HepG2 (cell line): ENCODE data around the gene ACSM2B. TPM values are rescaled to one million over a fixed set of nuclear protein-coding genes. Genes with fewer than 3 reads are reported as not detected.

Experiments used
- CEBPG ChIP-seq: IDR thresholded peaks from 2 replicates; pipeline ENCODE4 v1.6.1; 2016
- CHD4 ChIP-seq: fragments of 200-600 bp; sonication (generic); IDR thresholded peaks from 2 replicates; pipeline ENCODE4 v1.7.0; 2017; ENCODE audit warnings: mild to moderate bottlenecking, low read length, borderline replicate concordance
- E2F2 ChIP-seq: sonication (generic); formaldehyde crosslinking; IDR thresholded peaks from 2 replicates; pipeline ENCODE4 v1.4.0; 2020; ENCODE audit warnings: missing genetic modification reagents, borderline replicate concordance
- EP300 ChIP-seq, 3 experiments: sonication (generic) in 1 of 3; formaldehyde crosslinking in 1 of 3; IDR thresholded peaks; 2 replicates each; pipeline versions ENCODE4 v1.5.1 to v1.6.1; 2011 to 2020; ENCODE audit warnings: low read depth in 2 of 3, low read length in 2 of 3, borderline replicate concordance in 1 of 3, improper control_type of control experiment in 1 of 3, mild to moderate bottlenecking in 1 of 3, missing genetic modification reagents in 1 of 3, moderate library complexity in 1 of 3
- FOXK1 ChIP-seq: sonication (generic); formaldehyde crosslinking; IDR thresholded peaks from 2 replicates; pipeline ENCODE4 v1.4.0; 2020; ENCODE audit warnings: low read depth, missing genetic modification reagents, borderline replicate concordance
- IRF9 ChIP-seq: sonication (generic); formaldehyde crosslinking; IDR thresholded peaks from 2 replicates; pipeline ENCODE4 v1.8.0; 2022; ENCODE audit warnings: missing genetic modification reagents, mild to moderate bottlenecking, borderline replicate concordance
- KLF6 ChIP-seq: IDR thresholded peaks from 2 replicates; pipeline ENCODE4 v1.8.0; 2016; ENCODE audit warnings: missing biosample characterization, missing genetic modification reagents
- MED13 ChIP-seq: sonication (generic); formaldehyde crosslinking; IDR thresholded peaks from 2 replicates; pipeline ENCODE4 v1.5.0; 2020; ENCODE audit warnings: missing genetic modification reagents
- NRL ChIP-seq: sonication (generic); formaldehyde crosslinking; IDR thresholded peaks from 2 replicates; pipeline ENCODE4 v1.5.0; 2020; ENCODE audit warnings: missing genetic modification reagents, mild to moderate bottlenecking, moderate library complexity, borderline replicate concordance
- PHF21A ChIP-seq: sonication (generic); formaldehyde crosslinking; IDR thresholded peaks from 2 replicates; pipeline ENCODE4 v1.5.0; 2020; ENCODE audit warnings: mild to moderate bottlenecking, missing genetic modification reagents
- POLR2A ChIP-seq, 2 experiments: IDR thresholded peaks; 2 replicates each; pipeline ENCODE4 v1.6.1; 2011; ENCODE audit warnings: low read depth in 2 of 2, low read length in 2 of 2, mild to moderate bottlenecking in 1 of 2, moderate library complexity in 1 of 2; ENCODE audit not compliant: insufficient read depth in 1 of 2
- RELA ChIP-seq: sonication (generic); formaldehyde crosslinking; IDR thresholded peaks from 2 replicates; pipeline ENCODE4 v1.4.0; 2020; ENCODE audit warnings: missing genetic modification reagents
- SP140L ChIP-seq: sonication (generic); formaldehyde crosslinking; IDR thresholded peaks from 2 replicates; pipeline ENCODE4 v1.4.0; 2020; ENCODE audit warnings: missing genetic modification reagents, borderline replicate concordance
- TARDBP ChIP-seq: sonication (generic); formaldehyde crosslinking; IDR thresholded peaks from 2 replicates; pipeline ENCODE4 v1.8.0; 2022; ENCODE audit warnings: mild to moderate bottlenecking, missing genetic modification reagents
- ZNF264 ChIP-seq: sonication (generic); formaldehyde crosslinking; IDR thresholded peaks from 2 replicates; pipeline ENCODE4 v1.4.0; 2020; ENCODE audit warnings: missing genetic modification reagents
- ZNF33A ChIP-seq: sonication (generic); formaldehyde crosslinking; IDR thresholded peaks from 2 replicates; pipeline ENCODE4 v1.5.1; 2020; ENCODE audit warnings: missing genetic modification reagents, mild to moderate bottlenecking, moderate library complexity, borderline replicate concordance
- ZNF33B ChIP-seq: sonication (generic); formaldehyde crosslinking; IDR thresholded peaks from 2 replicates; pipeline ENCODE4 v1.5.1; 2020; ENCODE audit warnings: mild to moderate bottlenecking, missing genetic modification reagents
- ZNF576 ChIP-seq: sonication (generic); formaldehyde crosslinking; IDR thresholded peaks from 2 replicates; pipeline ENCODE4 v1.4.0; 2020; ENCODE audit warnings: mild to moderate bottlenecking, missing genetic modification reagents
- polyA plus RNA-seq, 8 experiments: library from polyadenylated mRNA; depleted of rRNA in 3 of 8; stranded (reverse) in 7 of 8; unstranded in 1 of 8; fragments of >200 nt; fragmentation: Illumina TruSeq in 4 of 8; extraction: Trizol in 4 of 8; gene quantifications; 2 replicates each; pipeline versions ENCODE4 v1.2.1 to v1.2.3, GENCODE V29; 2011 to 2016; ENCODE audit warnings: low read depth in 4 of 8, missing spikeins in 1 of 8, mixed read lengths in 1 of 8; ENCODE audit not compliant: insufficient read depth in 1 of 8
- total RNA-seq, 5 experiments: library from RNA; depleted of rRNA; stranded (reverse); fragments of >200 nt; fragmentation: Illumina TruSeq; extraction: Trizol; gene quantifications; 2 replicates each; pipeline ENCODE4 v1.2.3, GENCODE V29; 2016; ENCODE audit warnings: low read depth in 1 of 5
- TF ChIP-seq, protein P1 (sequence below): sonication (generic); formaldehyde crosslinking; IDR thresholded peaks from 2 replicates; pipeline ENCODE4 v1.9.0; 2022; ENCODE audit warnings: low read depth, missing genetic modification reagents
- TF ChIP-seq, protein P2 (sequence below): sonication (generic); formaldehyde crosslinking; IDR thresholded peaks from 2 replicates; pipeline ENCODE4 v1.4.0; 2020; ENCODE audit warnings: mild to moderate bottlenecking, missing genetic modification reagents
- TF ChIP-seq, protein P3 (sequence below): sonication (generic); formaldehyde crosslinking; conservative IDR thresholded peaks from 2 replicates; pipeline ENCODE4 v1.8.1; 2023; ENCODE audit warnings: missing genetic modification reagents

Gene ACSM2B
- total and polyA plus RNA-seq, 2 of the 13 experiments (the other 11 are each of a cell fraction or from before 2014, with no cell fraction given), result 22.9 to 34.0 TPM

GRCh38 chr16:20598832-20599469, 22.8 kb upstream of the ACSM2B start (continued):
- TF ChIP-seq, protein P1, sequence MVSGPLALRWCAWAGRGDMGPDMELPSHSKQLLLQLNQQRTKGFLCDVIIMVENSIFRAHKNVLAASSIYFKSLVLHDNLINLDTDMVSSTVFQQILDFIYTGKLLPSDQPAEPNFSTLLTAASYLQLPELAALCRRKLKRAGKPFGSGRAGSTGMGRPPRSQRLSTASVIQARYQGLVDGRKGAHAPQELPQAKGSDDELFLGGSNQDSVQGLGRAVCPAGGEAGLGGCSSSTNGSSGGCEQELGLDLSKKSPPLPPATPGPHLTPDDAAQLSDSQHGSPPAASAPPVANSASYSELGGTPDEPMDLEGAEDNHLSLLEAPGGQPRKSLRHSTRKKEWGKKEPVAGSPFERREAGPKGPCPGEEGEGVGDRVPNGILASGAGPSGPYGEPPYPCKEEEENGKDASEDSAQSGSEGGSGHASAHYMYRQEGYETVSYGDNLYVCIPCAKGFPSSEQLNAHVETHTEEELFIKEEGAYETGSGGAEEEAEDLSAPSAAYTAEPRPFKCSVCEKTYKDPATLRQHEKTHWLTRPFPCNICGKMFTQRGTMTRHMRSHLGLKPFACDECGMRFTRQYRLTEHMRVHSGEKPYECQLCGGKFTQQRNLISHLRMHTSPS (CRISPR knock-in tag), result peak; percentile 43; the same call in 1 of the 2 replicates
- TF ChIP-seq RELA (peak; percentile 82; the same call in 1 of the 2 replicates), POLR2A (IDR thresholded peaks at IDR 0.05; ENCODE audit: insufficient read depth in 1 of 2, low read depth in 2 of 2, low read length in 2 of 2) (no peak), ZNF33B (CRISPR knock-in tag) (no peak), CHD4 (peak; percentile 97; the same call in 1 of the 2 replicates), SP140L (CRISPR knock-in tag) (peak; percentile 96; the same call in 1 of the 2 replicates), E2F2 (CRISPR knock-in tag) (peak; percentile 25; the same call in 1 of the 2 replicates), CEBPG (CRISPR knock-in tag) (peak; percentile 99), NRL (CRISPR knock-in tag) (no peak), ZNF33A (CRISPR knock-in tag) (no peak), EP300 (IDR thresholded peaks at IDR 0.05; ENCODE audit: low read depth in 2 of 2, low read length in 2 of 2) (peak; percentile 89 to 98), EP300 (CRISPR knock-in tag; IDR thresholded peaks at IDR 0.05; ENCODE audit: borderline replicate concordance) (peak; percentile 98), PHF21A (CRISPR knock-in tag) (peak; percentile 90; the same call in 1 of the 2 replicates), ZNF264 (peak; percentile 100), FOXK1 (CRISPR knock-in tag) (peak; percentile 87), KLF6 (peak; percentile 91), IRF9 (CRISPR knock-in tag) (peak; percentile 40; the same call in 1 of the 2 replicates), MED13 (CRISPR knock-in tag) (peak; percentile 98), TARDBP (peak; percentile 99), ZNF576 (CRISPR knock-in tag) (no peak)
- TF ChIP-seq, protein P2, sequence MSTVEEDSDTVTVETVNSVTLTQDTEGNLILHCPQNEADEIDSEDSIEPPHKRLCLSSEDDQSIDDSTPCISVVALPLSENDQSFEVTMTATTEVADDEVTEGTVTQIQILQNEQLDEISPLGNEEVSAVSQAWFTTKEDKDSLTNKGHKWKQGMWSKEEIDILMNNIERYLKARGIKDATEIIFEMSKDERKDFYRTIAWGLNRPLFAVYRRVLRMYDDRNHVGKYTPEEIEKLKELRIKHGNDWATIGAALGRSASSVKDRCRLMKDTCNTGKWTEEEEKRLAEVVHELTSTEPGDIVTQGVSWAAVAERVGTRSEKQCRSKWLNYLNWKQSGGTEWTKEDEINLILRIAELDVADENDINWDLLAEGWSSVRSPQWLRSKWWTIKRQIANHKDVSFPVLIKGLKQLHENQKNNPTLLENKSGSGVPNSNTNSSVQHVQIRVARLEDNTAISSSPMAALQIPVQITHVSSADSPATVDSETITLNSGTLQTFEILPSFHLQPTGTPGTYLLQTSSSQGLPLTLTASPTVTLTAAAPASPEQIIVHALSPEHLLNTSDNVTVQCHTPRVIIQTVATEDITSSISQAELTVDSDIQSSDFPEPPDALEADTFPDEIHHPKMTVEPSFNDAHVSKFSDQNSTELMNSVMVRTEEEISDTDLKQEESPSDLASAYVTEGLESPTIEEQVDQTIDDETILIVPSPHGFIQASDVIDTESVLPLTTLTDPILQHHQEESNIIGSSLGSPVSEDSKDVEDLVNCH (CRISPR knock-in tag), result peak; percentile 76; the same call in 1 of the 2 replicates
- TF ChIP-seq, protein P3, sequence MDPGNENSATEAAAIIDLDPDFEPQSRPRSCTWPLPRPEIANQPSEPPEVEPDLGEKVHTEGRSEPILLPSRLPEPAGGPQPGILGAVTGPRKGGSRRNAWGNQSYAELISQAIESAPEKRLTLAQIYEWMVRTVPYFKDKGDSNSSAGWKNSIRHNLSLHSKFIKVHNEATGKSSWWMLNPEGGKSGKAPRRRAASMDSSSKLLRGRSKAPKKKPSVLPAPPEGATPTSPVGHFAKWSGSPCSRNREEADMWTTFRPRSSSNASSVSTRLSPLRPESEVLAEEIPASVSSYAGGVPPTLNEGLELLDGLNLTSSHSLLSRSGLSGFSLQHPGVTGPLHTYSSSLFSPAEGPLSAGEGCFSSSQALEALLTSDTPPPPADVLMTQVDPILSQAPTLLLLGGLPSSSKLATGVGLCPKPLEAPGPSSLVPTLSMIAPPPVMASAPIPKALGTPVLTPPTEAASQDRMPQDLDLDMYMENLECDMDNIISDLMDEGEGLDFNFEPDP (CRISPR knock-in tag), result no peak
